ENCODE measurements around the gene NHSL2. TPM values are rescaled to one million over a fixed set of nuclear protein-coding genes. Genes with fewer than 3 reads are reported as not detected.
A peak's percentile ranks its signal among the peaks of the same experiment; 100 is the strongest.

NHSL2 gene
- total and polyA plus RNA-seq, 8 donors = under 0.01 to 6.4 (median 1.7) TPM

DNA sequence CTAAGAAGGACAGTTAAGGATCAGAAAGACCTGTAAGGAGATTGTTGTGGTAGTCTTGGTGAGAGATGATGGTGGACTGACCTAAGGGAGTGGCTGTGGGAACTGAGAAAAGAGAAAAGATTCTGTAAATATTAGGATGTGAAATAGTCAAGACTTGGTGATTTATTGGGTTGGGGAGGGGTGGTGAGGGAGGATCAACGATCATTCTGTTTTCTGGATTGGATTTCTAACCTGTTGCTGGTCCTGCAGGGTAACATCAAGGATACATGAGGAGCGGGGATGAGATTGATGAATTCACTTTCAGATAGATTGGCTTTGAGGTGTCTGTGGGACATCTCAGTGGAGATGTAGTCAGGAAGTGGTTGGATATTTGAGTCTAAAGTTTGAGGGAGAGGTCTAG, 272.3 kb downstream of the NHSL2 start:
- Histone ChIP-seq H3K36me3 (peaks cover 0 to 17% (median 7%) of the 10 kb centered on the region in 4 donors), H3K27ac (no peak overlapping the region), H3K27me3 (peaks cover 0 to 7% (median 0%) of the 10 kb centered on the region in 3 donors), H3K9me3 (no peaks in the 10 kb centered on the region), H3K4me1 (peaks cover 0 to 23% (median 14%) of the 10 kb centered on the region in 4 donors), H3K4me3 (peak overlapping the region in 2 of 4 donors; percentile 64 to 79)
- DNase-seq = no peak
- intact Hi-C loops (cut with DNase I; ENCODE audit: low total_unique reads) = no loop called here
- TF ChIP-seq EP300 (IDR thresholded peaks at IDR 0.05) (no peak), POLR2A (IDR thresholded peaks at IDR 0.05) (no peak), POLR2AphosphoS5 (IDR thresholded peaks at IDR 0.05) (no peak)
- TF ChIP-seq, protein P1, sequence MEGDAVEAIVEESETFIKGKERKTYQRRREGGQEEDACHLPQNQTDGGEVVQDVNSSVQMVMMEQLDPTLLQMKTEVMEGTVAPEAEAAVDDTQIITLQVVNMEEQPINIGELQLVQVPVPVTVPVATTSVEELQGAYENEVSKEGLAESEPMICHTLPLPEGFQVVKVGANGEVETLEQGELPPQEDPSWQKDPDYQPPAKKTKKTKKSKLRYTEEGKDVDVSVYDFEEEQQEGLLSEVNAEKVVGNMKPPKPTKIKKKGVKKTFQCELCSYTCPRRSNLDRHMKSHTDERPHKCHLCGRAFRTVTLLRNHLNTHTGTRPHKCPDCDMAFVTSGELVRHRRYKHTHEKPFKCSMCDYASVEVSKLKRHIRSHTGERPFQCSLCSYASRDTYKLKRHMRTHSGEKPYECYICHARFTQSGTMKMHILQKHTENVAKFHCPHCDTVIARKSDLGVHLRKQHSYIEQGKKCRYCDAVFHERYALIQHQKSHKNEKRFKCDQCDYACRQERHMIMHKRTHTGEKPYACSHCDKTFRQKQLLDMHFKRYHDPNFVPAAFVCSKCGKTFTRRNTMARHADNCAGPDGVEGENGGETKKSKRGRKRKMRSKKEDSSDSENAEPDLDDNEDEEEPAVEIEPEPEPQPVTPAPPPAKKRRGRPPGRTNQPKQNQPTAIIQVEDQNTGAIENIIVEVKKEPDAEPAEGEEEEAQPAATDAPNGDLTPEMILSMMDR (IDR thresholded peaks at IDR 0.05) = no peak
- 80 to 90% (median 84%) methylated on average over 2 of the region's 2 CpGs for WGBS, 5 donors

DNA sequence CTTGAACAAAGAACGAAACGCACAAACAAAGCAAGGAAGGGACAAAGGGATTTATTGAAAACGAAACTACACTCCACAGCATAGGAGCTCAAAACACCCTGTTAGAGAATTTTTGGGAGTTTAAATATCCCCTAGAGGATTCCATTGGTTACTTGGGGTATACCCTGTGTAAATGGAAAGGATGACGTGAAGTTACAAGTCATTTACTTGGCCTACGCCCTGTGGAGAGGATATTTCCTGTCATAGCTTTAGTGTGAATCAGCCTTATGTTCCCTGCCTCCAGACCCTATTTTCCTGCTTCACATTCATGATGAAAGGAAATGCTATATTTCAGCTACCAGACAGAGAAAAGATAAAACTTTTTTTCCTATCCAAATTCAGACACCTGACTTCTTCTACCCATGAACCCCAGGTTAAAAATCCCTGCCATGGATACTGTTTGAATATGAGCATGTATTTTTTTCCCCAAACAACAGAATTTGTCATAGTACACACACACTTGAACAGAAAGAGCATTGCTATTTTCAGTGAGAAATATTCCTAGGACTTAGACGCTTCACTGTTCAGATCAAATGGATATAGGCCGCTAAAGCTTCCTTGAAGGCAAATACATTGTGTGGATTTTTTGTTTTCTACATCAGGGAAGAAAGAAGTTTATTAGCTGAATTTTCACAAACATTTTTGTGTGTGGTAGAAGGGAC, 291.3 kb downstream of the NHSL2 start:
- H3K27ac ChIP-seq = no peak overlapping the region
- DNase-seq = no peak
- 77 to 90% (median 87%) methylated on average over 7 of the region's 7 CpGs for WGBS, 5 donors
- H3K9me3 ChIP-seq = no peaks in the 10 kb centered on the region
- no peaks in the 10 kb centered on the region for H3K27me3 ChIP-seq
- peaks cover 0 to 43% (median 31%) of the 10 kb centered on the region in 4 donors for H3K36me3 ChIP-seq
- no peak for TF ChIP-seq POLR2A (IDR thresholded peaks at IDR 0.05)
- no peak for TF ChIP-seq POLR2AphosphoS5 (IDR thresholded peaks at IDR 0.05)
- TF ChIP-seq, protein P1 (IDR thresholded peaks at IDR 0.05) = no peak
- no peak for TF ChIP-seq EP300 (IDR thresholded peaks at IDR 0.05)
- no peak overlapping the region for H3K4me3 ChIP-seq
- intact Hi-C loops (cut with DNase I; ENCODE audit: low total_unique reads) = no loop called here
- H3K4me1 ChIP-seq = no peaks in the 10 kb centered on the region

Small RNAs within 50 kb of the gene (small RNA-seq; reads per million reads assigned to genes)
- 0 reads per million in 4 donors for gene RNU6-1078P

Other genes with a start within 250 kb of the NHSL2 start
- gene CXorf49, start 192.6 kb upstream of the NHSL2 start, total RNA-seq = not detected
- gene CXorf49, start 192.6 kb upstream of the NHSL2 start, polyA plus RNA-seq = 1 to 10 TPM in 1 of 3 donors, not detected in 2; 3.2 TPM
- not detected for gene CXorf49B, start 147.5 kb upstream of the NHSL2 start, total RNA-seq
- gene CXorf49B, start 147.5 kb upstream of the NHSL2 start, polyA plus RNA-seq = 1 to 10 TPM in 1 of 3 donors, not detected in 2; 3.2 TPM
- gene RTL5, start 221.1 kb downstream of the NHSL2 start, total RNA-seq = 1 to 10 TPM in 3 of 5 donors, under 1 TPM in 2; 0.58 to 5.4 (median 2.9) TPM
- 1 to 10 TPM; 1.2 to 3.7 (median 2.3) TPM for gene RTL5, start 221.1 kb downstream of the NHSL2 start, polyA plus RNA-seq